Skeletal muscle satellite cell (primary cell): Measurements from ENCODE around the gene DCTD.

Experiments used
- H3K27me3 ChIP-seq: 2 replicates; pipeline ENCODE4 v1.7.0; 2013; ENCODE audit warnings: low read length; ENCODE audit not compliant: control insufficient read depth, insufficient read depth
- H3K36me3 ChIP-seq: 2 replicates; pipeline ENCODE4 v1.7.0; 2013; ENCODE audit warnings: mild to moderate bottlenecking, control low read depth, low read length; ENCODE audit not compliant: insufficient read depth
- H3K4me1 ChIP-seq: 2 replicates; pipeline ENCODE4 v1.7.0; 2013; ENCODE audit warnings: low read length; ENCODE audit not compliant: control insufficient read depth, insufficient read depth
- H3K4me2 ChIP-seq: 2 replicates; pipeline ENCODE4 v1.7.0; 2013; ENCODE audit warnings: mild to moderate bottlenecking, low read length
- H3K4me3 ChIP-seq: 2 replicates; pipeline ENCODE4 v1.7.0; 2013; ENCODE audit warnings: low read length
- H3K9ac ChIP-seq: 2 replicates; pipeline ENCODE4 v1.7.0; 2013; ENCODE audit warnings: mild to moderate bottlenecking, low read depth, low read length, moderate library complexity
- H3K9me3 ChIP-seq: replicated peaks from 2 replicates; pipeline ENCODE4 v1.7.0; 2013; ENCODE audit warnings: mild to moderate bottlenecking, control low read depth, low read length

DCTD gene

DNA sequence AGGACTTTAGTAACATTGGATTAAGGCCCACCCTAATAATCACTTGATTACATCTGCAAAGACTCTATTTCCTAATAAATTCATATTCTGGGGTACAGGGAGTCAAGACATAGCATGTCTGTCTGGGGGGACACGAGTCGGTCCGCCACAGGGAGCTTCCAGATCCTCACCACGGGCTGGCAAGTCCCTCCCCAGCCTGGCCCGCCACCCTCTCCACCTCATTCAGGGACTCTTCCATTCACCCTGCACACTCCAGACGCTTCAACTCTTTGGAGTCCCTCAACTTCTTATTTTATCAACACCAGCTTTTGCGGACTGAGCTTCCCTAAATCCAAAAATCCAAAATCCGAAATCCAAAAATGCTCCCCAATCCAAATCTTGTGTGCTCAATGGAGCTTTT lies 71.2 kb downstream of the DCTD start:
- H3K9ac ChIP-seq: no peak overlapping the region
- H3K4me3 ChIP-seq: no peak overlapping the region
- H3K27me3 ChIP-seq: peaks cover 29% of the 10 kb centered on the region
- H3K9me3 ChIP-seq: no peaks in the 10 kb centered on the region
- no peak overlapping the region for H3K4me2 ChIP-seq
- no peaks in the 10 kb centered on the region for H3K36me3 ChIP-seq
- H3K4me1 ChIP-seq: no peaks in the 10 kb centered on the region

DNA sequence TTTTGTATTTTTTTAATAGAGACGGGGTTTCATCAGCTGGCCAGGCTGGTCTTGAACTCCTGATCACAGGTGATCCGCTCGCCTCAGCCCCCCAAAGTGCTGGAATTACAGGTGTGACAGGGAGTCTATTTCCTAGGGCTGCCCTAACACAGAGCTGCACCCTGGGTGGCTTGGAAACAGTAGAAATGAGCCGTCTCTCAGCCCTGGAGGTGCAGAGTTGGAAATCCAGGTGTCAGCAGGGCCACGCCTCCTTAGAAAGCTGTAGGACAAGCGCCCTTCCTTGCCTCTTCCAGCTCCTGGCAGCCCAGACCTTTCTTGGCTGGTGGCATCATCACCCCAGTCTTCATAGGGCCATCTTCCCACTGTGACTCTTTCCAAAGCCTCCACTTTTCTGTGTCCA lies 71.6 kb downstream of the DCTD start:
- H3K9me3 ChIP-seq: no peaks in the 10 kb centered on the region
- H3K9ac ChIP-seq: no peak overlapping the region
- H3K27me3 ChIP-seq: peaks cover 28% of the 10 kb centered on the region
- H3K4me2 ChIP-seq: no peak overlapping the region
- H3K4me1 ChIP-seq: no peaks in the 10 kb centered on the region
- H3K4me3 ChIP-seq: no peak overlapping the region
- no peaks in the 10 kb centered on the region for H3K36me3 ChIP-seq

DNA sequence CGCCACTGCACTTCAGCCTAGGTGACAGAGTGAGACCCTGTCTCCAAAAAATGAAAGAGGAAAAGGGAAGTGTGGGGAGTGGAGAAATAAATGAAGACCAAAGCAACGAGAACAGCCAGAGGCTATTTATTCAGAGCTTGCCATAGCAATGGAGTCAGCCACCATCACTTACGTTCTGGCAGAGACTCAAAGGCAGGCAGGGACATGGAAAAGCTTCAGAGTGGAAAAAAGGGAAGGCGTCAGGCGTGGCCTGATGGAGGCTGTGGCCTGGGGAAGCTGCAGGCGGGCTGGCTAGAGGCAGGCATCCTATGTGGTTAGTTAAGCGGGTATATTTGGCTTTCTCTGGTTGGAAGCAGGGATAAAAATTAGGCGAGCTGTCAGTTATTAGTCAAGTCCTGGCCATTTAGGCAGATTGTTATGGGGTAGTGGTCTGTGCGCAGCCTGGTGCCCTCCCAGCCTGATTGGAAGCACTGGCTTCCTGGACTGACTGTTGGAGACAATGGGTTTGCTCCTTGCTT lies 73.3 kb downstream of the DCTD start:
- peaks cover 23% of the 10 kb centered on the region for H3K27me3 ChIP-seq
- H3K9ac ChIP-seq: no peak overlapping the region
- no peaks in the 10 kb centered on the region for H3K36me3 ChIP-seq
- H3K9me3 ChIP-seq: no peaks in the 10 kb centered on the region
- no peaks in the 10 kb centered on the region for H3K4me1 ChIP-seq
- no peak overlapping the region for H3K4me3 ChIP-seq
- H3K4me2 ChIP-seq: no peak overlapping the region

DNA sequence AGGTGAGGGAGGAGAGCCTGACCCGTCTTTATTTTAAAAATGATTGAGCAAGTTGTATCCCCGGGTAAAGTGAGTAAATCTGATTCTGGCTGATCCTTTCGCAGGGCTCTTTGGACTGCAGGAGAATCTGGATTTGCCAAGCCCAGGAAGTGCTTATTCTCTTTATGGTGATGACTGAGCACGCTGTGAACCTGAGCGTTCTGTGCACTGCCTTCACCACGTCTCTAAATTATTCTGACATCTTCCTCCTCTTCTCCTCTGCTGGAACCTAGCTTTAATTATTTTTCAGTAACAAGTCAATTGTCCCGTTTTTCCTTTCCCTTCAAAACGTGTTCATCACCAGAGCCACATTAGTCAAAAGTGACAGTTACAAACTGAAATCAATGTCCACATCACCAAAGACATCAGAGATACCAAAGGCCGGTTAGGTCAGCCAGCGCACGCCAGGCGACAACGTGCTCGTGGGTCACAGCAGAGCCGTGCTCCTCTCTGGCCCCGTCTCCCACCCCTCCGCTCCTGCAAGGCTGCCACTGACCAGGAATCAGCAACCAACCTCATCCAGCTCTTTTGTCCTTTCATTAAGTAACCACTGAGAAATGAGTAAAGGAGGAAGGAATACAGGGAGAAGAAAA lies 74.3 kb downstream of the DCTD start:
- Histone ChIP-seq H3K4me3 (no peak overlapping the region), H3K36me3 (no peaks in the 10 kb centered on the region), H3K4me2 (no peak overlapping the region), H3K4me1 (no peaks in the 10 kb centered on the region), H3K9ac (no peak overlapping the region), H3K9me3 (no peaks in the 10 kb centered on the region), H3K27me3 (peaks cover 21% of the 10 kb centered on the region)

DNA sequence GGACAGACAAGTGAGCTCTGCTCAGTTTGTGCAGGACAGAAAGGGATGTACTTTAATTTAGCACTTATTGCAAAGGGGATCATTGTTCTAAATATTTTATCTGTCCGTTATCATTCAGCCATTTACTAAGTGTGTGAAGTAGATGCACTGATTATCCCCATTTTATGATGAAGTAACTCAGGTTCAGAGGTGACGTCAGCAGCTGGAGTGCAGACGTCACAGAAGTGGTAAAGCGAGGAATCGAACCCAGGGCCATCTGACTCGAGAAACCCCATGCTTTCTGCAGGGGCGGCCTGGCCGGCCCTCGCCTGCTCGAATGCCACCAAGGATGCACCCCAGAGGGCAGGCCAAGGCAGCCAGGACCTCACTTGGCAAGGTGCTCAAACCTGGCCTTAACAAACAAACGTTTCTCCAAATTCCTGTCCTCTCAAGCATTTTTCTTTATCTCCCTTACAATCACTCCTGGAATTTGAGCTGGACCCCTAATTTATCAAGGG lies 75.0 kb downstream of the DCTD start:
- H3K4me3 ChIP-seq: no peak overlapping the region
- no peaks in the 10 kb centered on the region for H3K4me1 ChIP-seq
- H3K27me3 ChIP-seq: peaks cover 15% of the 10 kb centered on the region
- H3K9me3 ChIP-seq: no peaks in the 10 kb centered on the region
- no peak overlapping the region for H3K9ac ChIP-seq
- H3K36me3 ChIP-seq: no peaks in the 10 kb centered on the region
- H3K4me2 ChIP-seq: no peak overlapping the region

DNA sequence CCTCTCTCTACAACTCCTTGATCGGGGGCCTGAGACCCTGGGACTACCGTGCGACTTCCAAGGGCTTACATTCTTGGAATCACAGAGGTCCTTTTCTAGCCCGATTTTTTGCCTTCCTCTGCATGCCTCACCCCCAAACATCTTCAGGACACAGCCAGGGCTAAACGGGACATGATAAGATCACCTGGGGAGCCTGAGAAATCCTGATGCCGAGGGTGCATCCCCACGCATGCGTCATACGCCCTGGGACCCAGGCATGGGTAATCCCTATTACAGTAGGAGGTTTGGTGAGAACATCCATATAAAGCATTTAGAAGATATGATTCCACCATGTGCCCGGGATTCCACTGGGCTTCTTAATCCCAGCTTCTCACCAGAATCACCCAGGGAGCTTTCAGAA lies 77.1 kb downstream of the DCTD start:
- no peaks in the 10 kb centered on the region for H3K4me1 ChIP-seq
- peaks cover 26% of the 10 kb centered on the region for H3K27me3 ChIP-seq
- H3K36me3 ChIP-seq: no peaks in the 10 kb centered on the region
- no peak overlapping the region for H3K9ac ChIP-seq
- H3K4me2 ChIP-seq: no peak overlapping the region
- H3K4me3 ChIP-seq: no peak overlapping the region
- no peaks in the 10 kb centered on the region for H3K9me3 ChIP-seq
